Gastroesophageal sphincter (tissue), 3 donors: ENCODE results near the gene SLC35F1.
A peak's percentile ranks its signal among the peaks of the same experiment; 100 is the strongest.

Source experiments
- CTCF ChIP-seq, 4 experiments: fragments of 200-600 bp in 2 of 4; fragments of 450-650 bp in 2 of 4; sonication (generic) in 1 of 4; IDR thresholded peaks; one replicate each; pipeline ENCODE4 v1.5.1; 2017 to 2019; ENCODE audit warnings: antibody characterized with exemption in 4 of 4, mild to moderate bottlenecking in 2 of 4, moderate library complexity in 2 of 4
- POLR2A ChIP-seq, 2 donors: fragments of 450-650 bp; IDR thresholded peaks; one replicate each; pipeline ENCODE4 v1.6.1; 2017; ENCODE audit warnings: antibody characterized with exemption in 2 of 2, mild to moderate bottlenecking in 2 of 2, moderate library complexity in 1 of 2

- TF ChIP-seq POLR2A (IDR thresholded peaks at IDR 0.05) (no peak), CTCF (IDR thresholded peaks at IDR 0.05) (peak in 1 of 4 experiments; percentile 51)
Measured at GRCh38 chr6:117906958-117907600, at the start of gene SLC35F1.
